Tibial nerve (tissue), 3 donors: ENCODE results near the gene CHPF.

ENCODE experiments used
- POLR2A ChIP-seq, 2 donors: fragments of 450-650 bp; IDR thresholded peaks; one replicate each; pipeline ENCODE4 v1.6.1; 2017; ENCODE audit warnings: antibody characterized with exemption in 2 of 2, mild to moderate bottlenecking in 2 of 2, moderate library complexity in 2 of 2
- TF ChIP-seq, protein P1 (sequence below), 5 experiments: fragments of 200-600 bp in 3 of 5; fragments of 450-650 bp in 2 of 5; sonication (generic) in 3 of 5; IDR thresholded peaks; one replicate each; pipeline ENCODE4 v1.5.1; 2016 to 2019; ENCODE audit warnings: antibody characterized with exemption in 5 of 5, mild to moderate bottlenecking in 3 of 5, moderate library complexity in 2 of 5

DNA sequence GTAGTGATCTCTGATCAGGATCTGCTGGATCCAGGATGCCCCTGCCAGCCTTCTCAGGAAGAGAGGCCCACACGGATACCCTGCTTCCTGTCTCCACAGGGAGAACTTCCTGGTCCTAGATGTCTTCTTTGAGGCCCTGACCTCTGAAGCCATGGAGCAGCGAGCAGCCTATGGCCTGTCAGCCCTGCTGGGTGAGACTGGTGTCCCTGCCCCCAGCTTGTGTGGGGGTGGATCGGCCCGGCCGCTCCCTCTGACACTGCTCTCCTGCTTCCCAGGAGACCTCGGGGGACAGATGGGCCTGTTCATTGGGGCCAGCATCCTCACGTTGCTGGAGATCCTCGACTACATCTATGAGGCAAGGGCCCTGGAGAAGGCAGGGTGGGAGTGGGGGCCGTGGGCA lies 6.6 kb downstream of the CHPF start:
- TF ChIP-seq, protein P1, sequence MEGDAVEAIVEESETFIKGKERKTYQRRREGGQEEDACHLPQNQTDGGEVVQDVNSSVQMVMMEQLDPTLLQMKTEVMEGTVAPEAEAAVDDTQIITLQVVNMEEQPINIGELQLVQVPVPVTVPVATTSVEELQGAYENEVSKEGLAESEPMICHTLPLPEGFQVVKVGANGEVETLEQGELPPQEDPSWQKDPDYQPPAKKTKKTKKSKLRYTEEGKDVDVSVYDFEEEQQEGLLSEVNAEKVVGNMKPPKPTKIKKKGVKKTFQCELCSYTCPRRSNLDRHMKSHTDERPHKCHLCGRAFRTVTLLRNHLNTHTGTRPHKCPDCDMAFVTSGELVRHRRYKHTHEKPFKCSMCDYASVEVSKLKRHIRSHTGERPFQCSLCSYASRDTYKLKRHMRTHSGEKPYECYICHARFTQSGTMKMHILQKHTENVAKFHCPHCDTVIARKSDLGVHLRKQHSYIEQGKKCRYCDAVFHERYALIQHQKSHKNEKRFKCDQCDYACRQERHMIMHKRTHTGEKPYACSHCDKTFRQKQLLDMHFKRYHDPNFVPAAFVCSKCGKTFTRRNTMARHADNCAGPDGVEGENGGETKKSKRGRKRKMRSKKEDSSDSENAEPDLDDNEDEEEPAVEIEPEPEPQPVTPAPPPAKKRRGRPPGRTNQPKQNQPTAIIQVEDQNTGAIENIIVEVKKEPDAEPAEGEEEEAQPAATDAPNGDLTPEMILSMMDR (IDR thresholded peaks at IDR 0.05): no peak
- no peak for TF ChIP-seq POLR2A (IDR thresholded peaks at IDR 0.05)
